ENCODE measurements around the gene GON7. TPM values are rescaled to one million over a fixed set of nuclear protein-coding genes. Genes with fewer than 3 reads are reported as not detected.

GON7 gene
- total RNA-seq, 1 experiment from 2014 or later, result 11.2 TPM

GRCh38 chr14:93200553-93200952, 6.3 kb downstream of the GON7 start:
- Histone ChIP-seq H4K20me1 (ENCODE audit: insufficient read depth) (no peaks in the 10 kb centered on the region), H3K27me3 (ENCODE audit: insufficient read depth, low read length) (no peaks in the 10 kb centered on the region), H3K4me3 (replicated peaks in 1 of 2; ENCODE audit: low read depth in 1 of 2, low read length in 2 of 2) (no peak overlapping the region), H3K9ac (ENCODE audit: low read length) (no peak overlapping the region), H3K36me3 (ENCODE audit: control insufficient read depth in 1 of 2, insufficient read depth in 2 of 2, low read length in 2 of 2) (no peaks in the 10 kb centered on the region), H3K4me1 (ENCODE audit: control insufficient read depth in 1 of 2, insufficient read depth in 2 of 2, low read length in 2 of 2) (peaks cover under 1 to 14% of the 10 kb centered on the region in 2 experiments; a peak in 3 of 4 replicates), H3K4me2 (ENCODE audit: low read length) (no peak overlapping the region), H3K9me3 (ENCODE audit: control insufficient read depth in 1 of 2, insufficient read depth in 1 of 2, low read depth in 1 of 2, low read length in 2 of 2) (no peaks in the 10 kb centered on the region), H3K9me2 (ENCODE audit: insufficient read depth) (no peaks in the 10 kb centered on the region), H2AFZ (ENCODE audit: low read depth, low read length, poor library complexity, severe bottlenecking) (no peak overlapping the region), H3K79me2 (ENCODE audit: insufficient read depth, low read length) (peaks cover 31% of the 10 kb centered on the region), H3K27ac (ENCODE audit: low read depth, low read length) (no peak overlapping the region)
- ChIA-PET RAD21 (ENCODE audit: low non-redundant PET in 1 of 2, low total read pairs in 2 of 2, uncharacterized antibody in 2 of 2, unreplicated experiment in 2 of 2) (no interaction called here), POLR2A (no interaction called here), CTCF (no interaction called here)
- no peak for TF ChIP-seq EZH2 (IDR thresholded peaks at IDR 0.05)
- no peak for TF ChIP-seq CBX3 (IDR thresholded peaks at IDR 0.05; ENCODE audit: low read depth)
- TF ChIP-seq EZH2phosphoT487 (IDR thresholded peaks at IDR 0.05; ENCODE audit: borderline replicate concordance), result no peak
- TF ChIP-seq ATF3 (IDR thresholded peaks at IDR 0.05), result no peak
- TF ChIP-seq CEBPB (IDR thresholded peaks at IDR 0.05; ENCODE audit: low read depth), result no peak
- no peak for TF ChIP-seq CTCF (IDR thresholded peaks at IDR 0.05 in 2 of 3, conservative IDR thresholded peaks at IDR 0.05 in 1 of 3; ENCODE audit: borderline replicate concordance in 1 of 3, insufficient read depth in 1 of 3, low read depth in 2 of 3, low read length in 2 of 3)
- TF ChIP-seq SRF (IDR thresholded peaks at IDR 0.05; ENCODE audit: low read depth), result no peak
- no peak for TF ChIP-seq POLR2A (IDR thresholded peaks at IDR 0.05; ENCODE audit: borderline replicate concordance, extremely low read depth, insufficient read depth, insufficient read length)
- no peak for TF ChIP-seq FOSL1 (IDR thresholded peaks at IDR 0.05; ENCODE audit: low read depth)
- DNase-seq (ENCODE audit: low read depth, low spot score), result no peak
- BruUV-seq (replicated peaks), result no TSS peak
- intact Hi-C loops (cut with micrococcal nuclease), result no loop called here
- no peak; the same call in 1 of the 2 replicates for ATAC-seq

- Histone ChIP-seq H3K4me2 (ENCODE audit: low read length) (no peak overlapping the region), H3K27me3 (ENCODE audit: insufficient read depth, low read length) (no peaks in the 10 kb centered on the region), H3K27ac (ENCODE audit: low read depth, low read length) (no peak overlapping the region), H3K4me1 (ENCODE audit: control insufficient read depth in 1 of 2, insufficient read depth in 2 of 2, low read length in 2 of 2) (peaks cover 0 to 11% of the 10 kb centered on the region in 2 experiments; a peak in 2 of 4 replicates), H3K36me3 (ENCODE audit: control insufficient read depth in 1 of 2, insufficient read depth in 2 of 2, low read length in 2 of 2) (no peaks in the 10 kb centered on the region), H3K4me3 (replicated peaks in 1 of 2; ENCODE audit: low read depth in 1 of 2, low read length in 2 of 2) (no peak overlapping the region), H3K79me2 (ENCODE audit: insufficient read depth, low read length) (peaks cover 16% of the 10 kb centered on the region), H3K9me2 (ENCODE audit: insufficient read depth) (no peaks in the 10 kb centered on the region), H2AFZ (ENCODE audit: low read depth, low read length, poor library complexity, severe bottlenecking) (no peak overlapping the region), H4K20me1 (ENCODE audit: insufficient read depth) (no peaks in the 10 kb centered on the region), H3K9ac (ENCODE audit: low read length) (no peak overlapping the region), H3K9me3 (ENCODE audit: control insufficient read depth in 1 of 2, insufficient read depth in 1 of 2, low read depth in 1 of 2, low read length in 2 of 2) (no peaks in the 10 kb centered on the region)
- DNase-seq (ENCODE audit: low read depth, low spot score), result no peak
- BruUV-seq (replicated peaks), result no TSS peak
- POLR2A ChIA-PET, result no interaction called here
- ATAC-seq, result no peak
- RAD21 ChIA-PET (ENCODE audit: low non-redundant PET in 1 of 2, low total read pairs in 2 of 2, uncharacterized antibody in 2 of 2, unreplicated experiment in 2 of 2), result no interaction called here
- CTCF ChIA-PET, result interaction anchor here (1.2 kb wide), 2 partner anchors 9 to 86 kb away, joined by 3 to 6 read pairs; no protein-coding TSS in a partner anchor
- intact Hi-C loops (cut with micrococcal nuclease), result no loop called here
- no peak for TF ChIP-seq CBX3 (IDR thresholded peaks at IDR 0.05; ENCODE audit: low read depth)
- no peak for TF ChIP-seq EGR1 (IDR thresholded peaks at IDR 0.05; ENCODE audit: low read depth)
- no peak for TF ChIP-seq REST (IDR thresholded peaks at IDR 0.05; ENCODE audit: low read depth)
- no peak for TF ChIP-seq POLR2AphosphoS5 (IDR thresholded peaks at IDR 0.05; ENCODE audit: low read depth, low read length)
- no peak for TF ChIP-seq ATF3 (IDR thresholded peaks at IDR 0.05)
- no peak for TF ChIP-seq MAX (IDR thresholded peaks at IDR 0.05)
- no peak for TF ChIP-seq SRF (IDR thresholded peaks at IDR 0.05; ENCODE audit: low read depth)
- no peak for TF ChIP-seq ZNF274 (IDR thresholded peaks at IDR 0.05; ENCODE audit: low read depth, low read length)
- TF ChIP-seq ELF1 (IDR thresholded peaks at IDR 0.05; ENCODE audit: borderline replicate concordance, low read depth), result no peak
- TF ChIP-seq CEBPB (IDR thresholded peaks at IDR 0.05; ENCODE audit: low read depth), result no peak
- no peak for TF ChIP-seq POLR2A (IDR thresholded peaks at IDR 0.05; ENCODE audit: borderline replicate concordance, extremely low read depth, insufficient read depth, insufficient read length)
Measured at GRCh38 chr14:93199031-93199430, 7.8 kb downstream of the GON7 start.
